ENCODE results near the gene ARSB.

The ARSB gene

DNA sequence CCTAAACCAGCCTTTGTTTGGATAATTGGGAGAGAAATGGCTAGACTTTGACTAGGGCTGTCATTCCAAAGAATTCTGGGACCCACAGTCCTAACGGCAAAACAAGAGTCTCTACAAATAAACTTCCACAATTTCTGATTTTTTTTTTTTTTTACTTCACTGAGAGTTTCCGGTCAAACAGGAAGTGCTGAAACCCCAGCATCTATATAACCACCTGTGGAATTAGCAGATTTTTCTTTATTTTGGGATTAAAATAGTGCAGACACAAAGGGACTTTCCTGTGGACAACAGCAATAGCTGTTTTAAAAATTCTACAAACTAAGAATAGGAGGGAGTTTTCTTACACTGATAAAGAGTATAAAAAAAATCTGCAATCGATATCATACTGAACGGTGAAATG is 157.4 kb downstream of the ARSB start:
- Histone ChIP-seq H4K20me1 (ENCODE audit: insufficient read depth, low read length, poor library complexity, severe bottlenecking) (no peaks in the 10 kb centered on the region), H3K4me3 (ENCODE audit: low read length, poor library complexity, severe bottlenecking) (no peak overlapping the region), H3K4me1 (ENCODE audit: insufficient read depth, low read length, poor library complexity, severe bottlenecking) (no peaks in the 10 kb centered on the region), H3K36me3 (ENCODE audit: insufficient read depth, low read length) (no peaks in the 10 kb centered on the region), H3K9ac (ENCODE audit: low read depth, low read length, poor library complexity, severe bottlenecking) (no peak overlapping the region), H3F3A (ENCODE audit: low read depth) (no peaks in the 10 kb centered on the region), H3K9me3 (ENCODE audit: insufficient read depth, low read depth, low read length) (no peaks in the 10 kb centered on the region), H3K27me3 (ENCODE audit: insufficient read depth, low read length, poor library complexity, severe bottlenecking) (no peaks in the 10 kb centered on the region), H3K4me2 (ENCODE audit: low read depth, low read length, poor library complexity, severe bottlenecking) (no peak overlapping the region), H2AFZ (ENCODE audit: low read length) (no peak overlapping the region), H3K9me2 (replicated peaks; ENCODE audit: low read depth, low read length) (no peaks in the 10 kb centered on the region), H3K79me2 (ENCODE audit: insufficient read depth, low read length) (no peaks in the 10 kb centered on the region)
- TF ChIP-seq, protein P1, sequence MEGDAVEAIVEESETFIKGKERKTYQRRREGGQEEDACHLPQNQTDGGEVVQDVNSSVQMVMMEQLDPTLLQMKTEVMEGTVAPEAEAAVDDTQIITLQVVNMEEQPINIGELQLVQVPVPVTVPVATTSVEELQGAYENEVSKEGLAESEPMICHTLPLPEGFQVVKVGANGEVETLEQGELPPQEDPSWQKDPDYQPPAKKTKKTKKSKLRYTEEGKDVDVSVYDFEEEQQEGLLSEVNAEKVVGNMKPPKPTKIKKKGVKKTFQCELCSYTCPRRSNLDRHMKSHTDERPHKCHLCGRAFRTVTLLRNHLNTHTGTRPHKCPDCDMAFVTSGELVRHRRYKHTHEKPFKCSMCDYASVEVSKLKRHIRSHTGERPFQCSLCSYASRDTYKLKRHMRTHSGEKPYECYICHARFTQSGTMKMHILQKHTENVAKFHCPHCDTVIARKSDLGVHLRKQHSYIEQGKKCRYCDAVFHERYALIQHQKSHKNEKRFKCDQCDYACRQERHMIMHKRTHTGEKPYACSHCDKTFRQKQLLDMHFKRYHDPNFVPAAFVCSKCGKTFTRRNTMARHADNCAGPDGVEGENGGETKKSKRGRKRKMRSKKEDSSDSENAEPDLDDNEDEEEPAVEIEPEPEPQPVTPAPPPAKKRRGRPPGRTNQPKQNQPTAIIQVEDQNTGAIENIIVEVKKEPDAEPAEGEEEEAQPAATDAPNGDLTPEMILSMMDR (conservative IDR thresholded peaks at IDR 0.05; ENCODE audit: low read length), result no peak
- no peak for TF ChIP-seq EZH2phosphoT487 (IDR thresholded peaks at IDR 0.05; ENCODE audit: borderline replicate concordance)

DNA sequence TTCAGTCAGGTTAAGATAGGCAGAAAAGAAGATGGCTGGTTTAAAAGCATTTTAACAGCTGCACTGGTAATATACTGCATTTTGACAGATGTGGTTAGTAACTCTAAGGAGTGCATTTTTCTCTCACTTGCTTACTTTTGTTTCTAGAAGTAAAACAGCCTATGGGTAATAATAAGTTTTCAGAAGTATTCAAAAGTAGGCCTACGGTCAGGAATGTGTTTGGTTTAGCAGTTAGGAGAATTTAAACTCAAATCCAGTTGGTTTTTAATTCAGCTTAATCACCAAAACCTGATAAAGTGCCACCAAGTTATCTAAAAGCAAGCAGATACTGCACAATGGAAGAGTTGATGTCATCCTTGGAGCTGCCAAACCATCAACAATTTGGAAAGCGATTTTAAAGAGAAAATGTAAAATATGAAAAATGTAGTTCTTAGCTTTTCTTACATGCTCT is 160.3 kb downstream of the ARSB start:
- H3K9ac ChIP-seq (ENCODE audit: low read depth, low read length, poor library complexity, severe bottlenecking), result no peak overlapping the region
- no peaks in the 10 kb centered on the region for H3K36me3 ChIP-seq (ENCODE audit: insufficient read depth, low read length)
- no peaks in the 10 kb centered on the region for H3K4me1 ChIP-seq (ENCODE audit: insufficient read depth, low read length, poor library complexity, severe bottlenecking)
- no peak overlapping the region for H2AFZ ChIP-seq (ENCODE audit: low read length)
- no peaks in the 10 kb centered on the region for H3K79me2 ChIP-seq (ENCODE audit: insufficient read depth, low read length)
- no peaks in the 10 kb centered on the region for H3K27me3 ChIP-seq (ENCODE audit: insufficient read depth, low read length, poor library complexity, severe bottlenecking)
- no peak for TF ChIP-seq EZH2phosphoT487 (IDR thresholded peaks at IDR 0.05; ENCODE audit: borderline replicate concordance)
- TF ChIP-seq, protein P1 (conservative IDR thresholded peaks at IDR 0.05; ENCODE audit: low read length), result no peak
- no peaks in the 10 kb centered on the region for H3F3A ChIP-seq (ENCODE audit: low read depth)
- no peak overlapping the region for H3K4me2 ChIP-seq (ENCODE audit: low read depth, low read length, poor library complexity, severe bottlenecking)
- H3K4me3 ChIP-seq (ENCODE audit: low read length, poor library complexity, severe bottlenecking), result no peak overlapping the region
- H4K20me1 ChIP-seq (ENCODE audit: insufficient read depth, low read length, poor library complexity, severe bottlenecking), result no peaks in the 10 kb centered on the region
- H3K9me2 ChIP-seq (replicated peaks; ENCODE audit: low read depth, low read length), result no peaks in the 10 kb centered on the region
- H3K9me3 ChIP-seq (ENCODE audit: insufficient read depth, low read depth, low read length), result no peaks in the 10 kb centered on the region

DNA sequence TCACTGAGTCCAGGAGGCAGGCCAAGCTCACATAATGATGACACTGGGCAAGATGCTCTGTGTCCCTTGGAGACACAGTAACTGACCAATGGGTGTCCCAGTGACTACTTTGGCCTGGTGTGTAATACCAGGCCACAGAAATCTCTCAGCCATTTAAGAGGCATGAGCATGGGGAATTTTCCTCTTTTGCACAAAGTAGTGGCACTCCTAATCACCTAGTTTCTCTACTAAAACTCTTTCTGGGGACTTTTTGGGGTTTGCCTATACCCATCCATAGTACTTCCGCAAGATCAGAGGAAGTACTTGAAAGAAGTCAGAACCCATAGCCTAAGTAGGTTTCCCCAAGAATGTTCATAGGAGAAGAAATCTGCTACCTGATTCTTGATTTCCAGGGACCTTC is 161.9 kb downstream of the ARSB start:
- Histone ChIP-seq H3K9me3 (ENCODE audit: insufficient read depth, low read depth, low read length) (no peaks in the 10 kb centered on the region), H2AFZ (ENCODE audit: low read length) (no peak overlapping the region), H3K4me2 (ENCODE audit: low read depth, low read length, poor library complexity, severe bottlenecking) (no peak overlapping the region), H3F3A (ENCODE audit: low read depth) (no peaks in the 10 kb centered on the region), H3K4me1 (ENCODE audit: insufficient read depth, low read length, poor library complexity, severe bottlenecking) (no peaks in the 10 kb centered on the region), H3K79me2 (ENCODE audit: insufficient read depth, low read length) (no peaks in the 10 kb centered on the region), H3K36me3 (ENCODE audit: insufficient read depth, low read length) (no peaks in the 10 kb centered on the region), H3K27me3 (ENCODE audit: insufficient read depth, low read length, poor library complexity, severe bottlenecking) (no peaks in the 10 kb centered on the region), H4K20me1 (ENCODE audit: insufficient read depth, low read length, poor library complexity, severe bottlenecking) (no peaks in the 10 kb centered on the region), H3K4me3 (ENCODE audit: low read length, poor library complexity, severe bottlenecking) (no peak overlapping the region), H3K9me2 (replicated peaks; ENCODE audit: low read depth, low read length) (no peaks in the 10 kb centered on the region), H3K9ac (ENCODE audit: low read depth, low read length, poor library complexity, severe bottlenecking) (no peak overlapping the region)
- TF ChIP-seq EZH2phosphoT487 (IDR thresholded peaks at IDR 0.05; ENCODE audit: borderline replicate concordance), result no peak
- TF ChIP-seq, protein P1 (conservative IDR thresholded peaks at IDR 0.05; ENCODE audit: low read length), result no peak
